ENCODE measurements around the gene MAPKAPK3.
A peak's percentile ranks its signal among the peaks of the same experiment; 100 is the strongest.
"Not testable (repeated sequence)": the region's sequence is repeated elsewhere in the genome, so short reads cannot be mapped to it uniquely, and the experiment has no call there.

Gene MAPKAPK3

GRCh38 chr3:50655009-50655830, 38.3 kb downstream of the MAPKAPK3 start:
- DNase-seq (ENCODE audit: low read depth in 2 of 2), result no peak

GRCh38 chr3:50656417-50657195, 39.7 kb downstream of the MAPKAPK3 start:
- no peak for DNase-seq (ENCODE audit: low read depth in 2 of 2)

GRCh38 chr3:50657407-50657806, 40.5 kb downstream of the MAPKAPK3 start:
- DNase-seq (ENCODE audit: low read depth in 2 of 2), result no peak

- no peak for DNase-seq (ENCODE audit: low read depth in 2 of 2)
Measured at GRCh38 chr3:50657816-50658215, 40.9 kb downstream of the MAPKAPK3 start.

- no peak for DNase-seq (ENCODE audit: low read depth in 2 of 2)
Measured at GRCh38 chr3:50658416-50658815, 41.5 kb downstream of the MAPKAPK3 start.

- DNase-seq (ENCODE audit: low read depth in 2 of 2), result no peak
Measured at GRCh38 chr3:50658831-50659230, 41.9 kb downstream of the MAPKAPK3 start.

- DNase-seq (ENCODE audit: low read depth in 2 of 2), result no peak
Measured at GRCh38 chr3:50660386-50660785, 43.4 kb downstream of the MAPKAPK3 start.

- no peak for DNase-seq (ENCODE audit: low read depth in 2 of 2)
Measured at GRCh38 chr3:50661321-50661837, 44.4 kb downstream of the MAPKAPK3 start.

GRCh38 chr3:50662408-50662807, 45.5 kb downstream of the MAPKAPK3 start:
- no peak for DNase-seq (ENCODE audit: low read depth in 2 of 2)

GRCh38 chr3:50665081-50665840, 48.3 kb downstream of the MAPKAPK3 start:
- DNase-seq (ENCODE audit: low read depth in 2 of 2), result peak in 1 of 2 donors; percentile 29

- not testable (repeated sequence) for DNase-seq (ENCODE audit: low read depth in 2 of 2)
Measured at GRCh38 chr3:50665841-50666115, 48.8 kb downstream of the MAPKAPK3 start.

GRCh38 chr3:50666837-50667236, 49.9 kb downstream of the MAPKAPK3 start:
- DNase-seq (ENCODE audit: low read depth in 2 of 2), result no peak

- no peak for DNase-seq (ENCODE audit: low read depth in 2 of 2)
Measured at GRCh38 chr3:50671331-50671730, 54.4 kb downstream of the MAPKAPK3 start.

GRCh38 chr3:50672656-50673055, 55.7 kb downstream of the MAPKAPK3 start:
- DNase-seq (ENCODE audit: low read depth in 2 of 2), result no peak

GRCh38 chr3:50673931-50674330, 57.0 kb downstream of the MAPKAPK3 start:
- no peak for DNase-seq (ENCODE audit: low read depth in 2 of 2)

- peak; percentile 41 to 46 for DNase-seq (ENCODE audit: low read depth in 2 of 2)
Measured at GRCh38 chr3:50674349-50675178, 57.6 kb downstream of the MAPKAPK3 start, which contains the start of gene DOCK3. Gene DOCK3 (plus strand): TSS chr3:50674927. CDS start chr3:50675264, 337 bp downstream.

- DNase-seq (ENCODE audit: low read depth in 2 of 2), result peak; percentile 40 to 47
Measured at GRCh38 chr3:50675179-50676030, 58.5 kb downstream of the MAPKAPK3 start.

- DNase-seq (ENCODE audit: low read depth in 2 of 2), result no peak
Measured at GRCh38 chr3:50676031-50676705, 59.2 kb downstream of the MAPKAPK3 start.

GRCh38 chr3:50687127-50687751, 70.3 kb downstream of the MAPKAPK3 start:
- DNase-seq (ENCODE audit: low read depth in 2 of 2), result no peak

Measured in stimulated activated CD8-positive, alpha-beta memory T cell treated with anti-CD3 and anti-CD28 coated beads, Interleukin-15, amount 100 ng/mL, for 48 hours (primary cell).